T-helper 22 cell (primary cell): ENCODE results near the gene HACE1.
"Not testable (repeated sequence)": the region's sequence is repeated elsewhere in the genome, so short reads cannot be mapped to it uniquely, and the experiment has no call there.

ENCODE experiments used
- DNase-seq: peaks from one replicate; pipeline ENCODE4 v3.0.0-alpha.2; 2020; ENCODE audit warnings: low read depth

The HACE1 gene

DNA sequence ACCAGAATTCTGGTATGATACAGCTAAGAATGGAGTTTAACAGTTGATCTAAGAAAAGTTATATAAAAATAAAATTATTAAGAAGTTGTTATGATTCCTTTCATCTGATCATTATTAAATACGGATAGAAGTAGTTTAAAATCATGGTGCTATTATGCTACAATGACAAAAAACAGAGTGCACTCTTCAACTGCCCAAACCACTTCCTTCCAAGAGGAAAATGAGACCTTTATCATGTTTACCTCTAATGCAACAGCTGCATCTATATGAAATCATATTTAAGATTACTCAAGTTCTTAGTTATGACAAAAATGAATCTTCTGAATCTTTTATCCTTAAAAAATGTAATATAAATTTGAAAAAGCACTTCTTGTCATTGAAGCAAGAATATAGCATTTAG, 31.2 kb downstream of the HACE1 start:
- DNase-seq, result no peak

DNA sequence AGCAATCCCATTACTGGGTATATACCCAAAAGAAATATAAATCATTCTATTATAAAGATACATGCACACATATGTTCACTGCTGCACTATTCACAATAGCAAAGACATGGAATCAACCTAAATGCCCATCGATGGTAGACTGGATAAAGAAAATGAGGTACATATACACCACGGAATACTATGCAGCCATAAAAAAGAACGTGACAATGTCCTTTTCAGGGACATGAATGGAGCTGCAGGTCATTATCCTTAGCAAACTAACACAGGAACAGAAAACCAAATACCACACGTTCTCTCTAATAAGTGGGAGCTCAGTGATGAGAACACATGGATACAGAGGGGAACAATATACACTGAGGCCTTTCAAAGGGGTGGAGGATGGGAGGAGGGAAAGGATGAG, 38.9 kb downstream of the HACE1 start:
- not testable (repeated sequence) for DNase-seq

DNA sequence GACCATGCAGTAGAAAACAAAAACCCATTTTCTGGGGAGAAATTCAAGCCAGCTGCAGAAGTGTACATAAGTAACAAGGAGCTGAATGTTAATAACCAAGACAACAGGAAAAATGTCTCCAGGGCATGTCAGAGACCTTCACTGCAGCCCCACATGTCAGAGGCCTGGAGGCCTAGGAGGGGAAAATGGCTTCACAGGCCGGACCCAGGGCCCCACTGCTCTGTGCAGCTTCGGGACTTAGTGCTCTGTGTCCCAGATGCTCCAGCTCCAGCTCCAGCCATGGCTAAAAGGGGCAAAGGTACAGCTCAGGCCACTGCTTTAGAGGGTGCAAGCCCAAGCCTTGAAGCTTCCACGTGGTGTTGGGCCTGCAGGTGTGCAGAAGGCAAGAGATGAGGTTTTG, 43.6 kb downstream of the HACE1 start:
- DNase-seq, result no peak

DNA sequence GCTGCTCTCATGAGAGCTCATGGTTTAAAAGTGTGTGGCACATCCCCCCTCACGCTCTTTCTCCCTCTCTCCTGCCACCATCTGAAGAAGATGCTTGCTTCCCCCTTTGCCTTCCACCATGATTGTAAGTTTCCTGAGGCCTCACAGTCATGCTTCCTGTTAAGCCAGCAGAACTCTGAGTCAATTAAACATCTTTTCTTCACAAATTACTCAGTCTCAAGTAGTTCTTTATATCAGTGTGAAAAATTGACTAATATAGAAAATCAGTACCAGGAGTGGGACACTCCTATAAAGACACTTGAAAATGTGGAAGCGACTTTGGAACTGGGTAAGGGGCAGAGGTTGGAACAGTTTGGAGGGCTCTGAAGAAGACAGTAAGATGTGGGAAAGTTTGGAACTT, 45.0 kb downstream of the HACE1 start:
- DNase-seq, result no peak

DNA sequence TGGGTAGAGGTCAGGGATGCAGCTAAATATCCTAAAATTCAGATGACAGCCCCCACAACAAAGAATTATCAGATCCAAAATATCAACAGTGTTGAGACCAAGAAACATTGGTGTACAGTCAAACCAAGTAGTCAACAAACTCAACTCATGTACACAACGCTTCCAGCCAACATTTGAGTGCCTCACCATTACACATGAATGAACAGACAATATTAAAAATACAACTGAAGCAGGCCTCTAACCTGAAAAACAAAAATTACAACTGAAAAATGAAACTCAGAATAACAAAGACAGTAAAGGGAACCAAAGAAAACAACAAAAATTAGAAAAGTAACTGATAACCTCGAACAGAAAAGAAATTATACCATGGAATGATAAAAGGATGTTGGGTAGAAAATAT, 46.2 kb downstream of the HACE1 start:
- no peak for DNase-seq

DNA sequence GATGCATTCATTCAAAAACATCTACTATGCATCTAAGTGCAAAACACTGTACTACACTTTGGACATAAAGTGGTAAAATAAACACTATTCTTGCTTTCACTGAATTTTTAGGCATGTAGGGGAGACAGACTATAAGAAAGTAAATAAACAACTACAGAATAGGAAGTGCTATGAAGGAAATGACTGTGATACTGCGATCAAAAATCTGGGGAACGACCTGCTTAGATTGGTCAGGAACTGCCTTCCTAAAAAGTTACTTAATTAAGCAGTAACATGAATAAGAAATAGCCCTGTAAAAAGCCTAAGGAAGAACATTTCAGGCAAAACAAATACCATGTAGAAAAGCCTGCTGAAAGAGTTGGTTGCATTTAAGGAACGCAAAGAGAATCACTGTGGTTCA, 50.6 kb downstream of the HACE1 start:
- DNase-seq, result no peak

DNA sequence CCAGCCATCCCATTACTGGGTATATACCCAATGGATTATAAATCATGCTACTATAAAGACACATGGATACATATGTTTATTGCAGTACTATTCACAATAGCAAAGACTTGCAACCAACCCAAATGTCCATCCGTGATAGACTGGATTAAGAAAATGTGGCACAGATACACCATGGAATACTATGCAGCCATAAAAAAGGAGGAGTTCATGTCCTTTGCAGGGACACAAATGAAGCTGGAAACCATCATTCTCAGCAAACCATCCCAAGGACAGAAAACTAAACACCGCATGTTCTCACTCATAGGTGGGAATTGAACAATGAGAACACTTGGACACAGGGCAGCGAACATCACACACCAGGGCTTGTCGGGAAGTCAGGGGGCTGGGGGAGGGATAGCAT, 54.4 kb downstream of the HACE1 start:
- not testable (repeated sequence) for DNase-seq

DNA sequence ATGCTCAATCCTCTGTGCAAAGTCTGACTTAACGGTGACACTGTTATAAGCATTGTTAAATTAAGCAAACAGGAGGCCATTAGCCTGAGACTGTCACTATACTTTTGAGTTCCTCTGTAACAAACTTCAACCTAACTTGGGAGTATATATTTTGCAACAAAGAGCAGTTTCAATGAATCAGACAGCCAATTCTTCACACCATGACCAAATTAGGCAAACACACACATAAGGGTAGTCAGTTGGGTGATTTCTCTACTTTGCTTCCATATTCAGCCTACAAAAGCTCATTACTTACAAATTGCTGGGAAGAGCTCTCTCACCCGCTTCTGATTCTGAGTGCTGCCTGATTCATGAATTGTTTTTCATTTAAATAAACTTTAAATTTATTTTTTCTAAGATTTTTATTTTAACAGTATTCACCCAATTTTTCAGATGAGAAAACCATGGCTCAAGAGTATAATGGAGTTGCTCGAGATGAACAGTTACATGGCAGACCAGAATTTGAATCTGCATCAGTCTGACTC, 60.5 kb downstream of the HACE1 start:
- no peak for DNase-seq

DNA sequence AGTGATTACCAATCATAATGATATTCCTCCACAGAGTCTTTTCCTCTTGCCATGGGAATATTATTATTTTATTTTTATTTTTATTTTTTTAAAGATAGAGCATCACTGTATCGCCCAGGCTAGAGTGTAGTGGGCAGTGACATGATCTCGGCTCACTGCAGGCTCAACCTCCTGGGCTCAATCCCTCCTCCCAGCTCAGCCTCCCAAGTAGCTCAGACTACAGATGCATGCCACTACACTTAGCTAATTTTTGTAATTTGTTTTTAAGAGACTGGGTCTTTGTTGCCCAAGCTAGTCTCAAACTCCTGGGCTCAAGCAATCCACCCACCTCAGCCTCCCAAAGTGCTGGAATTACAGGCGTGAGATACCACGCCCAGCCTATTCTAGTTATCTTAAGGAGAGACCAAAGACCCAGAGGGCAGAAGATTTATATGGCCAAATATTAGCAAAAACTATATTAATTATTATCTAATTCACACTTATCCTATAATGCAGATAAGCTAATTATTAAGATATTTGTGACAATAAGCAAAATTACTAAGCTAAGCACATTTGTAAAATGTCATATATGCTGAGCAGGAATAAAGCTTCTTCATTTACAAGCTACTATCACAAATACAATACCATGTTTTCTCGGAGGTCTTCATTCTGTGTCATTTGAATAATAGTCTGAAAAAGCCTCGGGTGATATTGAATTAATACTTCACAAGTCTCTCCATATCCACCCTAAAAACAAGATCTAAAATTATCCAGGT, 63.5 kb downstream of the HACE1 start:
- DNase-seq, result no peak

DNA sequence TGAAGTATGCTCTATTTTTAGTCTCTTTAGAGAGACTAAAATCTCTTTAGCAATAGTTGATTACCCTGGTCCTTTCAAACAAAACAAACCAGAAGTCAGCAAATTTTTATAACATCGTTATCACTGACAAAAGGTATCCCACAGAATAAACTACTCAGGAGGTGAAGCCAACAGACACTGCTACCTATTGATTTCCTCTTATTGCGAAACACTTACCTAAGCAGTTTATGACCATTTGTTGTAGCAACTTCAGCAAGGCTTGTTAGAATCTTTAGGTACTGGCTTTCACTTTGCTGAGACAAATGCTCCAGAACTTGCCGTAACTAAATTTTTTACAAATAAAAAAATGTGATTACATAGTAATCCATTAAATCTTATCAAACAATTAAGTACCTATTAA, 64.4 kb downstream of the HACE1 start:
- no peak for DNase-seq

DNA sequence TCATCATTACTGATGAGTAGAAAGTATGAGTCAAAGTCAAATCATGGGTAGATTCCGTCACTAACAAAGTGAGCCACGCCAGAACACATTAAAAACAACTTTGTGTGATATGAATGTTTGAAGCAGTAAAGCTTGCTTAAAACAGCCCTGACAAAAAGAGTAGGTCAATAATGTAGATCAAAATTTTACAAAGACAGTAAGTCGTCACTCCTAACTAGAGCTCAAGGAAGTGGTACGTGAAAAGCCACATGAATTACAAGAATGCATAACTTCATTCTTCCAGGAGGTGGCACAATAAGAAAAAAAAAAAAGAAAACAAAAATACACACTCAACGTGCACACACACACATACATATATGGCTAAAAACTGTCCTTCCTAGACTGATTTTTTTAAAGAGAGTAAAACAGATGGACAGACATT, 69.9 kb downstream of the HACE1 start:
- DNase-seq, result no peak

DNA sequence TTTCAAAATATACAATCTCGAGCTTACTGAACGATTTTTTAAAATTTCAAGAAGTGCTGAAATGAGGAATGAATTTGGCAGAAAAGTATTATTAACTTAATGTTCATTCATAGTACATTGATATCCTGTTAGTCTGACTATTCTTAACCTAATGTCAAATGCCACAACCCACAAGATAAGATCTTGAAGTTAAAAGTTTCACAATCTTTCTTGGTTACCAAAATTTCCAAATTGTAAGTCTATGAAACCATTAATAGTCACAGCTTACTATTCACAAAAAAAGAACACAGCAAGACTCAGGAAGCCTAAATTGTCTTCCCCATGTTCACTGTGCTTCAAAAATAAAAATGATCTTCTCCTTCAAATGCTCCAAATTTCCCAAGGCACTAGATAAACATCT, 71.3 kb downstream of the HACE1 start:
- no peak for DNase-seq

DNA sequence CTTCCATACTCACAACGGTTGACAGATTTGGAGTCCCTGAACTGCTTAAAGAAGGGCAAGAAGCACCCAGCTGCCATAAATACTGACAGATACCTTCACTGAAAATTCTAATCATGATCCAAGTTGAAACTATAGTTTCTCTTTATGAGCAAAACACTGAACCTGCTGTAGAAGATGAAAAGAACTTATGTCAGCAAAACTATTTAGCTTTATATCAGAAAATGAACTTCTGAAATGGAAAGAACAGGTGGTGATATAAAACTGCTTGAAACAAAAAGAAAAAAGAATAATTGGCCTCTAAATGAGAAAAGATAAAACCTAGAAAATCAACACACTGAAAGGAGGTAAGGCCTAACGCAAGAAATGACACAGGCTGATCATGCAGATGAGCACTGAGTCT, 72.4 kb downstream of the HACE1 start:
- no peak for DNase-seq

DNA sequence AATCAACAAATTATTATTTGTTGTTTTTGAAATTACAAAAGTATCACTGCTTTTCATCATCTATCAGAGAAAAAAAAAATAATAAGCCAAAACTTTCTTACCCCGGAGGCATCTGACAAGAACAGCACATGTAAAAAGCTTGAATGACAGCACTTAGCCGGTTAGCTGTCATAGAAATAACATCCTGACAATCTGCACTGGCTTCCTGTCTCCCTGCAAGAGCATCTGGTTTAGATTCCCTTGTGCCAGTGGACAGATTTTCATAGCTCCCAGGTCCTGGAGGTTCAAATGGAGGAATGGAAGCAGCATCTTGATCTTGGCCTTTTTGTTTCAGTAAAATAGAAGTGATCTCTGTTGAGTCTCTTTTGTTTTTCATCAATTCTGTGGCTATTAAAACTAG, 74.8 kb downstream of the HACE1 start:
- DNase-seq, result no peak

DNA sequence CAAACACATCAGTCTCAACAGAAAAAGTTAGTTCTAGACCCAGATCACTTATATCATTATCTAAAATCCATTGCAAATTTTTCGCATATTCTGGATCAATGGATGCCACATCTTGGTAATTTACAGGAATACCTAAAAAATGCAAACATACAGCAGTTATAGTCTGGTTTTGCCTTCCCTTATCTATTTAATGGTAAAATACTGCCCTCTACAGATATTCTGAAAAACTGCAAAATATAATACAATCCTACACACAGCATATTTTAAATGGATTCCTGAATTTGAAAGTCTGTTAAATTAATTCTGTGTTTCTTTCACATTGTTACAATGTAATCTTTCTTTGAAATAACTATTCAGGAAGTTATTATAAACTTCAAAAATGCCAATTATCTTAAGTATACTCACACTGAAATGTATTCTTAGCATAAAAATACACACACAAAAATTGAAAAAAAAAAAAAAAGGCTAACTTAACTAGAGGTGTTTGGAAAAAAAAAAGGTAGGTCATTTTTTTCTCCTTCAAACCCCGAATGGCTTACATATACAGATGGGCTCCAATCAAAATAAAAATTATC, 88.4 kb downstream of the HACE1 start:
- no peak for DNase-seq

DNA sequence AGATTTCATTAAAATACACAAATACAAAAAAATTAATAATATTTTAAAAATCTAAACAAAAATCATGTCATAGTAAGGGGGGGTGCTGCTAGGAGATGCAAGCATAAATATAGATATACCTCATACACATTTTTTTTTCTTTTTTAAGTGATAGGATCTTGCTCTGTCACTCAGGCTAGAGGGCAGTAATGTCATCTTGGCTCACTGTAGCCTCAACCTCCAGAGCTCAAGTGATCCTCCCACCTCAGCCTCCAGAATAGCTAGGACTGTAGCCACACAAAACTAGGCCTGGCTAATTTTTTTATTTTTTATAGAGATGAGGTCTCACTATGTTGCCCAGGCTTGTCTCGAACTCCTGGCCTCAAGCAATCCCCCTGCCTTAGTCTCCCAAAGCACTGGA, 90.8 kb downstream of the HACE1 start:
- no peak for DNase-seq

DNA sequence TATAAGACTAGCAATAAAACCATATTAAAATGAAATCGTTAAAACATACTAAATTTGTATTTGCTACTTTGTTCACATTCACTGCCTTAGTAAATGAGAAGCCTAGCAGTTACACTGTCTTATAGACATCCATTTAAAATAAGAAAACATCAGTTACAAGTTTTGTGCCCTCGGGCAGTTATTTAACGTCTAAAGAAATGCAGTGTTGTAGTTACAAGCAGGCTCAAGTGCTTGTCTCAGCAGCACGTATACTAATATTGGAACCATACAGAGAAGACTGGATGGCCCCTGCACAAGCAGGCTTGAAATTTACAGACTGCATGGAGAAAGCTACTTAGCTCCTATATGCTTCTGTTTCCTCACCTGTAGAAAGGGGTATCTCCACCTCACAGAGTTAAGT, 93.1 kb downstream of the HACE1 start:
- no peak for DNase-seq

DNA sequence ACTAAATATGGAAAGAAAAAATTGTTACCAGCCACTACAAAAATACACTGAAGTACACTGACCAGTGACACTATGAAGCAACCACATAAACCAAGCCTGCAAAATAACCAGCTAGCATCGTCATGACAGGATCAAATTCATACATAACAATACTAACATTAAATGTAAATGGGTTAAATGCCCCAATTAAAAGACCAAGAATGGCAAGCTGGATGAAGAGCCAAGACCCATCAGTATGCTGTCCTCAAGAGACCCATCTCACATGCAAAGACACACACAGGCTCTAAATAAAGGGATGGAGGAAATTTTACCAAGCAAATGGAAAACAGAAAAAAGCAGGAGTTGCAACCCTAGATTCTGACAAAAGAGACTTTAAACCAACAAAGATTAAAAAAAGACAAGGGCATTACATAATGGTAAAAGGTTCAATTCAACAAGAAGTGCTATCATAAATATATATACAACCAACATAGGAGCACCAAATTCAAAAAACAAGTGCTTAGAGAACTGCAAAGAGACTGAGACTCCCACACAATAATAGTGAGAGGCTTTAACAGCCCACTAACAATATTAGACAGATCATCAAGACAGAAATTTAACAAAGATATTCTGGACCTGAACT, 104.8 kb downstream of the HACE1 start:
- DNase-seq, result no peak

DNA sequence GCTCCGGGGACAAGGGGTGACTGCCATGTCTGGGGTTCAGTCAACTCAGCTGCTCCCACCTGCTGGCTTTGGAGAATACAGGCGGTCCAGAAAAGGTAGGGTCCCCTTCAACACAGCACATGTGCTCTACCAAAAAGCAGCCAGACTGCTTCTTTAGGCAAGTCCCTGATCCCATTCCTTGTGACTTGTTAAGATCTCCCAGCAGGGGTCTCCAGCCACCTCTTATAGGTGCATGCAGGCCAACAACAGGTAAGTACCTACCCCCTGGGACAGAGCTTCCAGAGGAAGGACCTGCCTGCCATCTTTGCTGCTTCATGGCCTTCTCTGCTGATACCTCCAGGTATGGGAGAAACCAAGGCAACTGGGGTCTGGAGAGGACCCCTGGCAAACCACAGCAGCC, 106.5 kb downstream of the HACE1 start:
- DNase-seq, result no peak

DNA sequence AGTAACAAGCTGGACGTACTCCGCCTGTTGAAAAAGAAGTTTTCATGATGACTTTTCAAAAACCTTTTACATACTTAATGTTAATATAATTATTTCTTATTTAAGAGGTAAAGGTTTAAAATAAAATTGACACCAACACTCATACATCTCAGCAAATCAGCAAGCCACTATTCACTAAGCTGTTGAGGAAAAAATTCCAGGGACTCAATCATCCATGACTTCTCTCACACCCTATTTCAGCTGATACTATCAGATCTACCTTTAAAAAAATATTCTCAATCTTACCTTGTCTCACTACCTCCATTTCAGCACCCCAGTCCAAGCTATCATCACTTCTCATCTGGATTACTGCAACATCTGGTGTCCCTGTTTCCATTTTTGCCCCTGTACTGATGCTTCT, 109.3 kb downstream of the HACE1 start:
- DNase-seq, result no peak

DNA sequence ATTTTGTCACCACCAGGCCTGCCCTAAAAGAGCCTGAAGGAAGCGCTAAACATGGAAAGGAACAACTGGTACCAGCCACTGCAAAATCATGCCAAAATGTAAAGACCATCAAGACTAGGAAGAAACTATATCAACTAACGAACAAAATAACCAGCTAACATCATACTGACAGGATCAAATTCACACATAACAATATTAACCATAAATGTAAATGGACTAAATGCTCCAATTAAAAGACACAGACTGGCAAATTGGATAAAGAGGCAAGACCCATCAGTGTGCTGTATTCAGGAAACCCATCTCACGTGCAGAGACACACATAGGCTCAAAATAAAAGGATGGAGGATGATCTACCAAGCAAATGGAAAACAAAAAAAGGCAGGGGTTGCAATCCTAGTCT, 120.6 kb downstream of the HACE1 start:
- DNase-seq, result not testable (repeated sequence)

DNA sequence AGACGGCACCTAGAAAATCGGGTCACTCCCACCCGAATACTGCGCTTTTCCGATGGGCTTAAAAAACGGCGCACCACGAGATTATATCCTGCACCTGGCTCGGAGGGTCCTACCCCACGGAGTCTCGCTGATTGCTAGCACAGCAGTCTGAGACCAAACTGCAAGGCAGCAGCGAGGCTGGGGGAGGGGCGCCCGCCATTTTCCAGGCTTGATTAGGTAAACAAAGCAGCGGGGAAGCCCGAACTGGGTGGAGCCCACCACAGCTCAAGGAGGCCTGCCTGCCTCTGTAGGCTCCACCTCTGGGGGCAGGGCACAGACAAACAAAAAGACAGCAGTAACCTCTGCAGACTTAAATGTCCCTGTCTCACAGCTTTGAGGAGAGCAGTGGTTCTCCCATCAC, 122.2 kb downstream of the HACE1 start:
- not testable (repeated sequence) for DNase-seq

DNA sequence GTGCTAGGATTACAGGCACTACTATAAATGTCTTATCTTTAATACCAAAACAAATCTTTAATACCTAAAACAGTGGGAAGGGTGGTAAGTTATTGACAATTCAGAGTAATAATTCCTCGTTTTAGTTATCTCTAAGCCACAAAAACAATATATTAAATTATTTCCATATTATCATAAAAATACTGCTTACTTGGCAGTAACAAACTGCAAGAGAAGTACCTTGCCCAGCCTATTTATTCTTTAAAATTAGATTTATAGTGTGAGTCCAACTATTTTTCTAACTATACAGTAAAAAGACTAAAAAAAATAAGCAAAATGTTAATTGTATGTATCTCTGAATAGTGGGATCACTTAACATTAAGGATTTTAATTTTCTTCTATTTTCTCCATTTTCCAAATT, 123.2 kb downstream of the HACE1 start:
- no peak for DNase-seq

DNA sequence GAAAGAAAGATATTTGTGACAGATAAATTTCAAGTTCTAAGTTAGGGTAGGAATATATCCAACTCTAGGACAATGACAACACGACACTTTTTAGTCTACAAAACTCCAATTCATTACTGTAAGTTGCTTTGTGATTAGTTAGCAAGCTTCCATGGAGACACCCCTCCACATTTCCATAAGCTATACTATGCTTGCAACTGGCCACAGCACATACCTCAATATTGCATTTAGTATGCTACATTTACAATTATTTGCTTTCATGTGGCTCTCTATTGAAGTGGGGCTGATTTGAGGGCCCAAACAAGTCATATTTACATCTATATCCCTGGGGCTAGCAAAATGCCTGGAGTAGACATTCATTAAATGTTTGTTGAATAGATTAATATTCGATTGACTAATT, 129.3 kb downstream of the HACE1 start:
- no peak for DNase-seq
